Gastrocnemius medialis (tissue), 4 donors: ENCODE data around the gene RYR2. TPM values are rescaled to one million over a fixed set of nuclear protein-coding genes. Genes with fewer than 3 reads are reported as not detected.

Source experiments
- ATAC-seq, 2 donors: fragments of 150-250 bp; one replicate each; pipeline ENCODE4 v1.9.1; 2016
- DNase-seq, 2 donors: peaks; one replicate each; pipeline ENCODE4 v3.0.0-alpha.2; 2019
- H3K27ac ChIP-seq, 4 donors: fragments of 200-600 bp; sonication (generic); 1 replicate in 1 of 4; 2 replicates in 3 of 4; pipeline ENCODE4 v1.5.1; 2016 to 2018; ENCODE audit warnings: mild to moderate bottlenecking in 2 of 4, moderate library complexity in 1 of 4
- H3K27me3 ChIP-seq, 3 donors: fragments of 200-600 bp; sonication (generic) in 2 of 3; 1 replicate in 1 of 3; 2 replicates in 2 of 3; pipeline versions ENCODE4 v1.5.1 to v1.6.0; 2016 to 2019; ENCODE audit warnings: mild to moderate bottlenecking in 1 of 3, moderate library complexity in 1 of 3
- H3K36me3 ChIP-seq, 2 donors: fragments of 200-600 bp; sonication (generic) in 1 of 2; one replicate each; pipeline ENCODE4 v1.5.1; 2017 to 2018
- H3K4me1 ChIP-seq, 2 donors: fragments of 200-600 bp; sonication (generic) in 1 of 2; one replicate each; pipeline ENCODE4 v1.5.1; 2016 to 2017; ENCODE audit warnings: mild to moderate bottlenecking in 2 of 2
- H3K4me3 ChIP-seq, 4 donors: fragments of 200-600 bp; sonication (generic) in 3 of 4; 1 replicate in 1 of 4; 2 replicates in 3 of 4; pipeline ENCODE4 v1.5.1; 2016 to 2019; ENCODE audit warnings: mild to moderate bottlenecking in 2 of 4
- H3K9me3 ChIP-seq, 3 donors: fragments of 200-600 bp; sonication (generic) in 2 of 3; 1 replicate in 1 of 3; 2 replicates in 2 of 3; pipeline ENCODE4 v1.5.1; 2016 to 2019
- POLR2A ChIP-seq, 2 donors: fragments of 450-650 bp; IDR thresholded peaks; one replicate each; pipeline ENCODE4 v1.6.1; 2017; ENCODE audit warnings: antibody characterized with exemption in 2 of 2, mild to moderate bottlenecking in 2 of 2, moderate library complexity in 2 of 2
- in situ Hi-C, 4 donors: fragments of 200-750 bp; cut with MboI; loops; one replicate each; pipeline versions ENCODE4 v1.15.0 to v1.8.0; 2017; ENCODE audit warnings: low sequenced_read_pairs in 4 of 4
- intact Hi-C: fragments of 100-400 bp; cut with DNase I; formaldehyde crosslinking; loops from one replicate; pipeline ENCODE4 v1.15.1; 2023; ENCODE audit warnings: low total_unique reads
- total RNA-seq, 4 donors: library from RNA; depleted of rRNA; stranded (reverse); fragments of >200 nt; gene quantifications; one replicate each; pipeline versions ENCODE4 v1.1.0 to v1.2.3, GENCODE V29; 2016
- TF ChIP-seq, protein P1 (sequence below), 5 experiments: fragments of 450-650 bp in 3 of 5; fragments of 200-600 bp in 2 of 5; sonication (generic) in 2 of 5; IDR thresholded peaks in 4 of 5; conservative IDR thresholded peaks in 1 of 5; 1 replicate in 4 of 5; 2 replicates in 1 of 5; pipeline ENCODE4 v1.5.1; 2016 to 2019; ENCODE audit warnings: antibody characterized with exemption in 5 of 5, mild to moderate bottlenecking in 3 of 5, moderate library complexity in 3 of 5

The RYR2 gene
- total RNA-seq, 4 donors from 2014 or later: 0.04 to 0.16 (median 0.07) TPM

DNA sequence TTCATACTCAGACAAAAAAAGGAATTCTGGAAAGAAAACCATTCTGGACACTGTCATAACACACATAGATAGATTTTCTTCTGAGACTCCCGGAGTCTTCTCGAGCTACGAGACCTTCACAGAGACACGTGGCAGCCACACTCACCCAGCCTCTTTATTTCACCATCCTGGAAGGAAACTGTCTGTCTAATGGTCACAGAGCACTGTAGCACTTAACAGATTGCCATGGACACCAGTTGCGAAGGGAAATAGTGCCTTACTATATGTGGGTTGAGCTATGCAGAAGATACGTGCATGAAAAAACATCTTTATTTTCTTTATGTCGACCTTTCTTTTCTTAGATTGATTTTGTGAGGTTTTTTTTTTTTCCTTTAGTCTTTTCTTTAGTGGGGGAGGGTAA, 790.9 kb downstream of the RYR2 start:
- Histone ChIP-seq H3K9me3 (no peaks in the 10 kb centered on the region), H3K27ac (no peak overlapping the region), H3K36me3 (no peaks in the 10 kb centered on the region), H3K4me3 (no peak overlapping the region), H3K27me3 (no peaks in the 10 kb centered on the region), H3K4me1 (no peaks in the 10 kb centered on the region)
- DNase-seq: no peak
- no peak for TF ChIP-seq POLR2A (IDR thresholded peaks at IDR 0.05)
- TF ChIP-seq, protein P1, sequence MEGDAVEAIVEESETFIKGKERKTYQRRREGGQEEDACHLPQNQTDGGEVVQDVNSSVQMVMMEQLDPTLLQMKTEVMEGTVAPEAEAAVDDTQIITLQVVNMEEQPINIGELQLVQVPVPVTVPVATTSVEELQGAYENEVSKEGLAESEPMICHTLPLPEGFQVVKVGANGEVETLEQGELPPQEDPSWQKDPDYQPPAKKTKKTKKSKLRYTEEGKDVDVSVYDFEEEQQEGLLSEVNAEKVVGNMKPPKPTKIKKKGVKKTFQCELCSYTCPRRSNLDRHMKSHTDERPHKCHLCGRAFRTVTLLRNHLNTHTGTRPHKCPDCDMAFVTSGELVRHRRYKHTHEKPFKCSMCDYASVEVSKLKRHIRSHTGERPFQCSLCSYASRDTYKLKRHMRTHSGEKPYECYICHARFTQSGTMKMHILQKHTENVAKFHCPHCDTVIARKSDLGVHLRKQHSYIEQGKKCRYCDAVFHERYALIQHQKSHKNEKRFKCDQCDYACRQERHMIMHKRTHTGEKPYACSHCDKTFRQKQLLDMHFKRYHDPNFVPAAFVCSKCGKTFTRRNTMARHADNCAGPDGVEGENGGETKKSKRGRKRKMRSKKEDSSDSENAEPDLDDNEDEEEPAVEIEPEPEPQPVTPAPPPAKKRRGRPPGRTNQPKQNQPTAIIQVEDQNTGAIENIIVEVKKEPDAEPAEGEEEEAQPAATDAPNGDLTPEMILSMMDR (IDR thresholded peaks at IDR 0.05 in 4 of 5, conservative IDR thresholded peaks at IDR 0.05 in 1 of 5): no peak
- intact Hi-C loops: no loop called here
- in situ Hi-C loops: no loop called here
- ATAC-seq: no peak

DNA sequence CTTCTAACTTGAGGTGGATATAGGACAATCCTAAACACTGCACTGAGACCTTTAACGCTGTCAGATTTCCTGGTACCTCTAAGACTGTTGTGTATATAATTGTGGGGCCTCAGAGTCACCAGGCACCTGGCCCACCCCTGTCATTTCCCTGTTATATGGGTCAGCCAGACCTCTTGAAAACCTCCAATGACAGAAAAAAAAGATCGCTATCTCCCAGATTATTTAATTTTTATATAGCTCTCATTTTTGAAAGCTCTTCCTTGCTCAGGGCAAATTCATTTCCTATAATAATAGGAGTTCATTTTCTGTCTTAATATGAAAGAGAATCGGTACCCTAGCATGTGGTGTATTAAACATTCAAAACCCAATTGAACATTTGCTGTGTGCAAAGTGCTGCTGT, 792.1 kb downstream of the RYR2 start:
- Histone ChIP-seq H3K36me3 (no peaks in the 10 kb centered on the region), H3K27me3 (no peaks in the 10 kb centered on the region), H3K27ac (no peak overlapping the region), H3K4me3 (no peak overlapping the region), H3K9me3 (no peaks in the 10 kb centered on the region), H3K4me1 (no peaks in the 10 kb centered on the region)
- in situ Hi-C loops: no loop called here
- DNase-seq (no peak), ATAC-seq (no peak)
- intact Hi-C loops: no loop called here
- TF ChIP-seq, protein P1 (IDR thresholded peaks at IDR 0.05 in 4 of 5, conservative IDR thresholded peaks at IDR 0.05 in 1 of 5): no peak
- TF ChIP-seq POLR2A (IDR thresholded peaks at IDR 0.05): no peak

DNA sequence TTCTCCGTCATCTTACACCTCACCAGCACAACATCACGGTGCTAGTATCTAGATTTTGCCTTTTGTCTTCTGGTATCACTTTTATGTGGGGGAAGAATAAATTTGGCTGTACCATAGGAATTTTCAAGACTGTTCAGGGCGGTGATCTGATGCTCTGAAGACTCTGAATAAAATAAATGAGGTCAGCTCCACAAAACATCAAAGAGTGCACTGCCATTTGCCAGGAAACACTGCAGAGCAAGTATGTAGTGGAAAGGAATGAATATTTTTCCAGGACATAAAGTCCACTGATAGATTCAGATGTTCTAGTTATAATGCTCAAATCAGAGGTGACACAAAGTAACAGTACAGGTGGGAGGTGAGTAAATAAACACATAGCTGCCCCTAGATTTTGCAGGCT, 792.5 kb downstream of the RYR2 start:
- no peaks in the 10 kb centered on the region for H3K27me3 ChIP-seq
- H3K4me1 ChIP-seq: no peaks in the 10 kb centered on the region
- intact Hi-C loops (no loop called here), in situ Hi-C loops (no loop called here)
- no peaks in the 10 kb centered on the region for H3K36me3 ChIP-seq
- no peak overlapping the region for H3K4me3 ChIP-seq
- H3K9me3 ChIP-seq: no peaks in the 10 kb centered on the region
- ATAC-seq (no peak), DNase-seq (no peak)
- TF ChIP-seq, protein P1 (IDR thresholded peaks at IDR 0.05 in 4 of 5, conservative IDR thresholded peaks at IDR 0.05 in 1 of 5): no peak
- H3K27ac ChIP-seq: no peak overlapping the region

DNA sequence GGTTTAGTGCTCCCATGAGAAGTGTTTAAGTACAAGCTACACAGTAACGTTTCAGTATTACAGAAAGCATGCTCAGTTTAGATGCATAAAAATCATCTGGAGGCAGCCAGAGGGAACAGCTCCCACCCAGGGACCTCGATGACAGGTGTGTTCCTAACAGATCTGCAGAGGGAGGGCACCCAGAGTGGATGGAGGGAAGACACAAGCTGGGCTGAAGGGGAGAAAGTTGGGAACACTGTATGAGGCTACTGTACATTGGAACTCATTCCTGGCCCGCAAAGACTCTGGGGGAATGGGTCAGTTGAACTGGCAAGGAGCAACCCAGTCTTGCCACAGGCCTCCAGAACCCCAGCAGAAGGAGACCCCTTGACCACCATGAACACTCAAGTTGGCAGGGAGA, 796.3 kb downstream of the RYR2 start:
- Histone ChIP-seq H3K4me1 (no peaks in the 10 kb centered on the region), H3K9me3 (no peaks in the 10 kb centered on the region), H3K36me3 (no peaks in the 10 kb centered on the region), H3K27me3 (no peaks in the 10 kb centered on the region), H3K4me3 (no peak overlapping the region), H3K27ac (no peak overlapping the region)
- no peak for ATAC-seq
- intact Hi-C loops: no loop called here
- TF ChIP-seq, protein P1 (IDR thresholded peaks at IDR 0.05 in 4 of 5, conservative IDR thresholded peaks at IDR 0.05 in 1 of 5): no peak
- no peak for TF ChIP-seq POLR2A (IDR thresholded peaks at IDR 0.05)
- DNase-seq: no peak
- in situ Hi-C loops: no loop called here

DNA sequence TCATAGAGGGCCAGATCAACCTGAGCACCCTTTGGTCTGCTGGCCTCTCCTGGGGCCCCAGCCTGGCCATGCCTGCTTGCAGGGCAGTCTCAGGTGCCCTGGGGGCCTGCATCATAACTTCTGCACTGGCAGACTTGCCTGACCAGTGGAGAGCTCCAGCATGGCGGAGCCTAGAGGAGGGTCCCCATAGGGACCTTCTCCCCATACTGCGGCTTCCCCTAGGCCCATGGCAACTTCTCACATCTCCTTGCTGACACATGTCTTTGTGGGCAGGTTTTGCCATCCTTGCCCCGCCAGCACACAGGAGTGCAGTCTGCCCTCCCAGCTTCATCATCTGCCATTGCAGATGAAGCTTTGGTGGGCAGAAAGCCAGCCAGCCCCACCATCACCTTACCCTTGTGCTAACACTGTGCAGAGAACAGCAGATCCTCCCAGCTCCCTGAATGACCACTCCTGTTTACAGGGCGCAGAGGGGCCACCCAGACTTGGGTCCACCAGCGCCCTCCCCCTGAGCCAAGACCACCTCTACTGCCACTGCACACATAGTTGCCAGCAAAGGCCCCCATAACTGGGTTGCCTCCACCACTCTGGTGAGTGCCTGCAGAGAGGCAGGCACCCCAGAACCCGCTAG, 797.0 kb downstream of the RYR2 start:
- Histone ChIP-seq H3K27me3 (no peaks in the 10 kb centered on the region), H3K27ac (no peak overlapping the region), H3K4me1 (no peaks in the 10 kb centered on the region), H3K36me3 (no peaks in the 10 kb centered on the region), H3K4me3 (no peak overlapping the region), H3K9me3 (no peaks in the 10 kb centered on the region)
- no peak for DNase-seq
- in situ Hi-C loops: no loop called here
- intact Hi-C loops: no loop called here
- ATAC-seq: no peak
- TF ChIP-seq, protein P1 (IDR thresholded peaks at IDR 0.05 in 4 of 5, conservative IDR thresholded peaks at IDR 0.05 in 1 of 5): no peak
- no peak for TF ChIP-seq POLR2A (IDR thresholded peaks at IDR 0.05)
